ENCODE results near the gene IZUMO3. TPM values are rescaled to one million over a fixed set of nuclear protein-coding genes. Genes with fewer than 3 reads are reported as not detected.

Gene IZUMO3
- total and polyA plus RNA-seq, 2 of the 4 experiments (the other 2 are of a cell fraction): not detected

DNA sequence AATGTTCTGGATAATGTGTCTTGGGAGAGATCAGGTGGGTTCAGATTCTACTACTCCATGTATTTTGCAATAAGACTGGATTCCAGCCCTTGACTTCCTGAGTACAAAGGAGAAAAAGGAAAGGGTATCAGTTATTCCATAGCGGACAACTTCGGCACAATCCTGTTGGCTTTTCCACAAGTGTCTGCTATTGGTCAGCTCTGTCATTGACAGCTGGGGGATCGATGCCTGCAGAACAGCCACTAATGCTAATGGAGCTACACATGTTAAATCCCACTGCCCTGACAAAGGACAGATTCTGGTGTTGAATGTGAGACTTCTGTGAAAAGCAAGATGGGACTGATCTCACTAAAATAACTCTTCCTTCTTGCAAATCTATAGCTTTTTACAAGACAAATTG, 41.2 kb downstream of the IZUMO3 start:
- H3K79me1 ChIP-seq (ENCODE audit: low read depth in 1 of 2, low read length in 2 of 2): no peaks in the 10 kb centered on the region
- no peak overlapping the region for H3K18ac ChIP-seq (ENCODE audit: low read depth, low read length)
- H3K4me3 ChIP-seq (ENCODE audit: insufficient read depth, low read depth, low read length): no peak overlapping the region
- H2BK20ac ChIP-seq (ENCODE audit: low read depth, low read length): no peak overlapping the region
- BruUV-seq (replicated peaks): no TSS peak
- H2AK5ac ChIP-seq (ENCODE audit: low read depth, low read length): no peak overlapping the region
- intact Hi-C loops (cut with micrococcal nuclease): no loop called here
- H2BK120ac ChIP-seq (ENCODE audit: low read depth, low read length): no peak overlapping the region
- H3K4me1 ChIP-seq (ENCODE audit: control insufficient read depth, insufficient read depth, low read length): no peaks in the 10 kb centered on the region
- no peak overlapping the region for H4K8ac ChIP-seq (ENCODE audit: low read depth in 2 of 2, low read length in 2 of 2)
- H3K9me1 ChIP-seq (ENCODE audit: insufficient read depth, low read length): no peaks in the 10 kb centered on the region
- no peak overlapping the region for H3K27ac ChIP-seq (ENCODE audit: insufficient read depth, low read length)
- H4K91ac ChIP-seq (ENCODE audit: insufficient read depth, low read depth, low read length): no peak overlapping the region
- H3K4me2 ChIP-seq (ENCODE audit: low read depth, low read length): no peak overlapping the region
- WGBS, 2 experiments (ENCODE audit: extremely low coverage in 2 of 2, insufficient read length in 1 of 2): 83% methylated on average over 2 of the region's 3 CpGs; no CpG with 5 or more reads in 1 of the 2 experiments
- no peaks in the 10 kb centered on the region for H3K36me3 ChIP-seq (ENCODE audit: control insufficient read depth, insufficient read depth, low read length)
- no peaks in the 10 kb centered on the region for H4K20me1 ChIP-seq (ENCODE audit: insufficient read depth, low read length)
- no peak overlapping the region for H3K14ac ChIP-seq (replicated peaks; ENCODE audit: low read depth, low read length)
- peaks cover 6% of the 10 kb centered on the region for H3K9me3 ChIP-seq (ENCODE audit: control insufficient read depth, insufficient read depth, low read length)
- no peak overlapping the region for H3K4ac ChIP-seq (ENCODE audit: low read depth, low read length)
- no peak overlapping the region for H2AK9ac ChIP-seq (replicated peaks; ENCODE audit: low read depth, low read length, poor library complexity)
- CTCF ChIA-PET: interaction anchor here (0.6 to 0.8 kb wide), 3 partner anchors 8 to 71 kb away, joined by 3 to 10 read pairs (median 3); no protein-coding TSS in a partner anchor
- ATAC-seq (ENCODE audit: low read depth): no peak
- no peak overlapping the region for H2BK15ac ChIP-seq (ENCODE audit: low read depth, low read length)
- DNase-seq: no peak
- POLR2A ChIA-PET (ENCODE audit: unreplicated experiment): no interaction called here
- no peak overlapping the region for H2AFZ ChIP-seq (replicated peaks; ENCODE audit: low read length, poor library complexity)
- dilution Hi-C loops (cut with HindIII; ENCODE audit: low sequenced_read_pairs, unreplicated experiment): no loop called here
- H3K27me3 ChIP-seq (ENCODE audit: control insufficient read depth, insufficient read depth, low read length): no peaks in the 10 kb centered on the region
- no peak overlapping the region for H4K5ac ChIP-seq (ENCODE audit: low read depth, low read length)
- no peak overlapping the region for H3K56ac ChIP-seq (ENCODE audit: extremely low read depth, insufficient read depth, low read length)
- H3K23ac ChIP-seq (ENCODE audit: low read depth, low read length): no peak overlapping the region
- in situ Hi-C loops (cut with MboI; ENCODE audit: low sequenced_read_pairs): no loop called here
- TF ChIP-seq NFE2L2 (IDR thresholded peaks at IDR 0.05; ENCODE audit: low read depth, low read length) (no peak), SMC3 (IDR thresholded peaks at IDR 0.05; ENCODE audit: low read depth, low read length) (no peak), CHD1 (IDR thresholded peaks at IDR 0.05; ENCODE audit: low read depth, low read length) (no peak), BHLHE40 (IDR thresholded peaks at IDR 0.05; ENCODE audit: low read depth, low read length) (no peak), POLR2A (IDR thresholded peaks at IDR 0.05; ENCODE audit: low read depth, low read length) (no peak)
- H3K9ac ChIP-seq (ENCODE audit: low read depth, low read length): no peak overlapping the region
- H2BK5ac ChIP-seq (ENCODE audit: low read depth, low read length, poor library complexity, severe bottlenecking): no peak overlapping the region

All from IMR-90 (cell line).